Liver (tissue), 3 donors: ENCODE results near the gene ATXN10.

Experiments
- CTCF ChIP-seq: fragments of 150-350 bp; IDR thresholded peaks from 2 replicates; pipeline ENCODE4 v1.5.1; 2017; ENCODE audit warnings: improper control_type of control experiment, low read depth, low read length; ENCODE audit not compliant: missing input control
- MAX ChIP-seq: IDR thresholded peaks from 2 replicates; pipeline ENCODE4 v1.6.1; 2016; ENCODE audit warnings: antibody characterized with exemption
- SP1 ChIP-seq: IDR thresholded peaks from 2 replicates; pipeline ENCODE4 v1.6.1; 2018; ENCODE audit warnings: antibody characterized with exemption, mild to moderate bottlenecking
- donor health status: healthy.
- donor health status: healthy.

GRCh38 chr22:45852826-45853225 lies 181.2 kb downstream of the ATXN10 start:
- TF ChIP-seq CTCF, result no peak
- no peak for TF ChIP-seq MAX
- TF ChIP-seq SP1, result no peak
